GM21825 (cell line): ENCODE results near the gene PTPN9.
A peak's percentile ranks its signal among the peaks of the same experiment; 100 is the strongest.
"Not testable (repeated sequence)": the region's sequence is repeated elsewhere in the genome, so short reads cannot be mapped to it uniquely, and the experiment has no call there.

Source experiments
- ATAC-seq: cut with Tn5 transposase; IDR thresholded peaks from one replicate; pipeline ENCODE4 v1.9.1; 2021; ENCODE audit warnings: mild to moderate bottlenecking, moderate library complexity; ENCODE audit not compliant: unreplicated experiment

Gene PTPN9

GRCh38 chr15:75578948-75579920 lies at the start of gene PTPN9:
TSS of gene PTPN9 (minus strand) at chr15:75579315. CDS start at chr15:75578776, 539 bp downstream.
- peak; percentile 70 for ATAC-seq

GRCh38 chr15:75625542-75626347 lies 46.6 kb upstream of the PTPN9 start, which contains the start of gene SNUPN:
TSS of gene SNUPN (minus strand) at chr15:75625725. CDS start at chr15:75621051, 4,674 bp downstream.
- ATAC-seq = peak; percentile 78

- no peak for ATAC-seq
Measured at GRCh38 chr15:75622505-75622904, 43.4 kb upstream of the PTPN9 start.

GRCh38 chr15:75620841-75621391 lies 41.8 kb upstream of the PTPN9 start:
- ATAC-seq = no peak

- no peak for ATAC-seq
Measured at GRCh38 chr15:75620058-75620820, 41.1 kb upstream of the PTPN9 start.

GRCh38 chr15:75616766-75617165 lies 37.7 kb upstream of the PTPN9 start:
- ATAC-seq = no peak

GRCh38 chr15:75606711-75607699 lies 27.9 kb upstream of the PTPN9 start:
- ATAC-seq = no peak

- ATAC-seq = no peak
Measured at GRCh38 chr15:75606026-75606425, 26.9 kb upstream of the PTPN9 start.

- no peak for ATAC-seq
Measured at GRCh38 chr15:75599401-75599800, 20.3 kb upstream of the PTPN9 start.

- no peak for ATAC-seq
Measured at GRCh38 chr15:75598361-75598760, 19.2 kb upstream of the PTPN9 start.

GRCh38 chr15:75597667-75598341 lies 18.7 kb upstream of the PTPN9 start:
- ATAC-seq = no peak

- ATAC-seq = no peak
Measured at GRCh38 chr15:75596703-75597345, 17.7 kb upstream of the PTPN9 start.

- ATAC-seq = no peak
Measured at GRCh38 chr15:75594276-75594675, 15.2 kb upstream of the PTPN9 start.

- ATAC-seq = no peak
Measured at GRCh38 chr15:75591655-75592364, 12.7 kb upstream of the PTPN9 start.

- ATAC-seq = no peak
Measured at GRCh38 chr15:75590239-75590638, 11.1 kb upstream of the PTPN9 start.

GRCh38 chr15:75589071-75589470 lies 10.0 kb upstream of the PTPN9 start:
- ATAC-seq = no peak

- ATAC-seq = not testable (repeated sequence)
Measured at GRCh38 chr15:75586422-75586821, 7.3 kb upstream of the PTPN9 start.

- no peak for ATAC-seq
Measured at GRCh38 chr15:75584121-75584520, 5.0 kb upstream of the PTPN9 start.
